Stimulated activated naive B cell treated with anti-CD40 and anti-IgM and Interleukin-4, amounts not matched to agents 10 μg/mL and 1 μg/mL and 100 μg/mL, for 72 hours (primary cell): ENCODE results near the gene ACSF3.
"Not testable (repeated sequence)": the region's sequence is repeated elsewhere in the genome, so short reads cannot be mapped to it uniquely, and the experiment has no call there.

ENCODE experiments used
- ATAC-seq, 2 donors: fragments of 150-1000 bp; cut with Tn5 transposase; replicated peaks; 2 replicates each; pipeline ENCODE4 v1.10.0; 2021; ENCODE audit warnings: moderate library complexity in 1 of 2
- DNase-seq: peaks from one replicate; pipeline ENCODE4 v3.0.0; 2021
- H3K27ac Mint-ChIP-seq: one replicate; pipeline ENCODE4 v1.8.0; 2022; ENCODE audit warnings: mild to moderate bottlenecking, mixed read lengths
- H3K27me3 Mint-ChIP-seq, 2 donors: one replicate each; pipeline ENCODE4 v1.8.0; 2022; ENCODE audit warnings: mixed read lengths in 2 of 2
- H3K36me3 Mint-ChIP-seq, 2 donors: one replicate each; pipeline ENCODE4 v1.8.0; 2022; ENCODE audit warnings: mixed read lengths in 2 of 2, mild to moderate bottlenecking in 1 of 2
- H3K4me1 Mint-ChIP-seq, 2 donors: one replicate each; pipeline ENCODE4 v1.8.0; 2022; ENCODE audit warnings: mixed read lengths in 2 of 2, mild to moderate bottlenecking in 1 of 2
- H3K4me3 Mint-ChIP-seq, 2 donors: one replicate each; pipeline ENCODE4 v1.8.0; 2022; ENCODE audit warnings: mild to moderate bottlenecking in 2 of 2, mixed read lengths in 2 of 2, moderate library complexity in 1 of 2
- H3K9me3 Mint-ChIP-seq, 2 donors: one replicate each; pipeline ENCODE4 v1.8.0; 2022; ENCODE audit warnings: mixed read lengths in 2 of 2, mild to moderate bottlenecking in 1 of 2

ACSF3 gene

DNA sequence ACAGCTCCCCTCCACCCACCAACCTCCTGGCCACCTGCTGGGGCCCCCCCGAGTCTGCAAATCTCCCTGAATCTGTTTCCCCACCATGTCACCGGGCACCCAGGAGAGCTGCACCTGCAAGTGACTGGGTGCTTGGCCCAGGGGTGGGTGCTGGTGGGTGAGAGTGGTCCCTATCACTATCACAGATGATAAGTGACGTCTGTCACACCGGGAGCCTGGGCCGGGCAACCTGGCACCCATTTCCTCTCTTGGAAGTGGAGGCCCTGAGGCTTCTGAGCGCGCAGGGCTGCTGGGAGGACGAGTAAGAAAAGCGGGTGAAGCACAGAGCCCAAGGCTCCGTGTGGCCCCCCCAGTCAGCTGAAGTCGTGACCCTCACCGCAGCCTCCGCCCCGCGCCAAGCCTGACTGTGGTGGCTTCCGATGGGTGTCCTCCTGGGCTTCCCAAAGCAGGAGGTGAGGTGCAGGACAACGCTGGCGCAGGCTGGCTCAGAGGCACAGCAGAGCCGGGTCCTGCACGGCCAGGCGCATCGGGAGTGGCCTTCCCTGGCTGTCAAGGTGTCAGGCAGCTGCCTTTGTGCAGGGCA is 21.0 kb upstream of the ACSF3 start:
- no peak for DNase-seq
- no peak for ATAC-seq
- H3K4me3 Mint-ChIP-seq, result no peak overlapping the region
- no peaks in the 10 kb centered on the region for H3K9me3 Mint-ChIP-seq
- peaks cover 3 to 14% of the 10 kb centered on the region in 2 donors for H3K4me1 Mint-ChIP-seq
- H3K27ac Mint-ChIP-seq, result no peak overlapping the region
- H3K36me3 Mint-ChIP-seq, result no peaks in the 10 kb centered on the region
- H3K27me3 Mint-ChIP-seq, result peaks cover 4 to 13% of the 10 kb centered on the region in 2 donors

DNA sequence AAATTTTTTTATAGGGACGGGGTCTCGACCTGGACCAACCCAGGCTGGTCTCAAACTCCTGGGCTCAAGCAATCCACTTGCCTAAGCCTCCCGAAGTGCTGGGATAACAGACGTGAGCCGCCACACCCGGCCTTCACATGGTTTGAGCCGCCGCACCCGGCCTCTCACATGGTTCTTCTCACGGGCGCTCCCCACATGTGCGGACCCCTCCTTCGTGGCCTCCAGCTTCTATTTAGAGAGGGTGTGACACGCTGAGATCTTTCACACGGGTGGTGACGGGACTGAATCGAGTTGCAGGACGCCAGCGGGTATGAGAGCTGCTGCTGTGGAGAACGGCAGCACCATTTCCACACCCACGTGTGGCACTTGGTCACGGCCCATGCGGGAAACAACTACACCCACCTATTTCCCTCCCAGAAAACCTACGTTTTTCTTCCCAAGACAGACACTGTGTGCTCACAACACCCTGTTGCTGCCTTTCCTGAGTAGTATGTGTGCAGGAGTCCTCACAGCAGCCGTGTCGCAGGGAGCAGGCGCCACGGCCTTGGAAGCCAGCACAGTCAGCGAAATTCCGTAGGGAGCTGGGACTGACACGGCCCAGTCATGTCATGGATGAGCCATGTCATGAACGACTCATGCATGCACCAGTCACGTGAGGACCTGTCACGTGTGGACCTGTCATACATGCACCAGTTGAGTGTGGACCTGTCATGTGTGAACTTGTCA is 20.1 kb upstream of the ACSF3 start:
- ATAC-seq (no peak), DNase-seq (no peak)
- no peaks in the 10 kb centered on the region for H3K9me3 Mint-ChIP-seq
- H3K27ac Mint-ChIP-seq, result no peak overlapping the region
- peaks cover 0 to 8% of the 10 kb centered on the region in 2 donors for H3K4me1 Mint-ChIP-seq
- H3K4me3 Mint-ChIP-seq, result no peak overlapping the region
- peaks cover 4 to 13% of the 10 kb centered on the region in 2 donors for H3K27me3 Mint-ChIP-seq
- no peaks in the 10 kb centered on the region for H3K36me3 Mint-ChIP-seq

DNA sequence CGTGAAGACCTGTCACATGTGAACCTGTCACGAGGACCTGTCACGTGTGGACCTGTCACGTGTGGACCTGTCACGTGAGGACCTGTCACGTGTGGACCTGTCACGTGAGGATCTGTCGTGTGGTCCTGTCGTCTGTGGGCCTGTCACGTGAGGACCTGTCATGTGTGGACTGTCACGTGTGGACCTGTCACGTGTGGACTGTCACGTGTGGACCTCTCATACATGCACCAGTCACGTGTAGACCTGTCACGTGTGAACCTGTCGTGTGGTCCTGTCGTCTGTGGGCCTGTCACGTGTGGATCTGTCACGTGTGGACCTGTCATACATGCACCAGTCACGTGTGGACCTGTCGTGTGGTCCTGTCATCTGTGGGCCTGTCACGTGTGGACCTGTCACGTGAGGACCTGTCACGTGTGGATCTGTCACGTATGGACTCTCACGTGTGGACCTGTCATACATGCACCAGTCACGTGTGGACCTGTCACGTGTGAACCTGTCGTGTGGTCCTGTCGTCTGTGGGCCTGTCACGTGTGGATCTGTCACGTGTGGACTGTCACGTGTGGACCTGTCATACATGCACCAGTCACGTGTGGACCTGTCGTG is 19.5 kb upstream of the ACSF3 start:
- not testable (repeated sequence) for H3K27ac Mint-ChIP-seq, H3K36me3 Mint-ChIP-seq, H3K4me3 Mint-ChIP-seq, H3K9me3 Mint-ChIP-seq, DNase-seq, ATAC-seq, H3K4me1 Mint-ChIP-seq
- H3K27me3 Mint-ChIP-seq, result peaks cover 4 to 13% of the 10 kb centered on the region in 2 donors

DNA sequence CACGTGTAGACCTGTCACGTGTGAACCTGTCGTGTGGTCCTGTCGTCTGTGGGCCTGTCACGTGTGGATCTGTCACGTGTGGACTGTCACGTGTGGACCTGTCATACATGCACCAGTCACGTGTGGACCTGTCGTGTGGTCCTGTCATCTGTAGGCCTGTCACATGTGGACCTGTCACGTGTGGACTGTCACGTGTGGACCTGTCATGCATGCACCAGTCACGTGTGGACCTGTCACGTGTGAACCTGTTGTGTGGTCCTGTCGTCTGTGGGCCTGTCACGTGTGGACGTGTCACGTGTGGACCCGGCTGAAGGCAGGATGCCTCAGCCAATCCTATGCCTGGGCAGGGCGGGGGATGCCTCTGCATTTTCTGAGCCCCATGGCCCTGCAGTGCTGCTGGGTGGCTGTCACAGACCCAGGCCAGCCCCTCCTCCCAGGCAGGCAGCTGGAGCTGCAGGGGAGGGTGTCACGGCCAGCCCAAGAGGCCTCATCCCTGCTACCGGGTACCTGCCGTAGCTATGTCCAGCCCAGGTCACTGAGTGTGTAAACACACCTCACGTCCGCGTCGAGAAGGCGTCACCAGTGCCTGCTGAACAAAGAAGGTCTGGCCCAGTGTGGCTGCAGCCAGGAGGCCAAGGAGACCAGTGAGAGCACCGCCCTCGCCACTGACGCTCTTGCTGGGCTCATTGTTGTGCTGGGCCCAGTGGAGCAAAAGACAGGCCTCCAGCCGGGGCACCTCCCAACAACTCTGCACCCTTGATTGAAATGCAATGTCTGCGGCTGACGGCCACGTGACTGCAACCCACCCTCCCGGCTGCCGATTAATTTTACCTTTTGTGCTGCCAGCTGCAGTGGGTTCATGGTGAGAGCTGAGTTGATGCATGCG is 18.6 kb upstream of the ACSF3 start:
- Mint-ChIP-seq H3K27me3 (peaks cover 4 to 13% of the 10 kb centered on the region in 2 donors), H3K4me1 (peaks cover 0 to 8% of the 10 kb centered on the region in 2 donors), H3K9me3 (no peaks in the 10 kb centered on the region), H3K27ac (no peak overlapping the region), H3K4me3 (no peak overlapping the region), H3K36me3 (no peaks in the 10 kb centered on the region)
- ATAC-seq, result no peak
- DNase-seq, result no peak

DNA sequence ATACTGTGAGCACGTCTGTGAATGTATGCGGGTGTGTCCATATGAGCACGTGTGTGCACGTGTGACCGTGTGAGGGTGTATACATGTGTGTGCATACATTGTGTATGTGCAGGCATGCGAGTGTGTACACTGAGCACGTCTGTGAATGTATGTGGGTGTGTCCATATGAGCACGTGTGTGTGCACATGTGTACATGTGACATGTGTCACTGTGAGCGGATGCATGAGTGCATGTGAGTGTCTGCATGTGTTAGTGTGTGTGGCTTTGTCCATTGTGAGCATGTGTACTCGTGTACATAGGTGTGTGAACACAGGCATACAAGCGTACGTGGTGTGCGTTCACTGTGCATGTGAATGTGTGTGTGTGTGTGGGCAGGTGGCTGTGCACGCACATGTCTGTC is 17.5 kb upstream of the ACSF3 start:
- DNase-seq, result no peak
- no peak for ATAC-seq
- H3K4me1 Mint-ChIP-seq, result peaks cover 0 to 8% of the 10 kb centered on the region in 2 donors
- no peaks in the 10 kb centered on the region for H3K9me3 Mint-ChIP-seq
- H3K4me3 Mint-ChIP-seq, result no peak overlapping the region
- H3K27ac Mint-ChIP-seq, result no peak overlapping the region
- H3K36me3 Mint-ChIP-seq, result no peaks in the 10 kb centered on the region
- H3K27me3 Mint-ChIP-seq, result peaks cover 4 to 10% of the 10 kb centered on the region in 2 donors

DNA sequence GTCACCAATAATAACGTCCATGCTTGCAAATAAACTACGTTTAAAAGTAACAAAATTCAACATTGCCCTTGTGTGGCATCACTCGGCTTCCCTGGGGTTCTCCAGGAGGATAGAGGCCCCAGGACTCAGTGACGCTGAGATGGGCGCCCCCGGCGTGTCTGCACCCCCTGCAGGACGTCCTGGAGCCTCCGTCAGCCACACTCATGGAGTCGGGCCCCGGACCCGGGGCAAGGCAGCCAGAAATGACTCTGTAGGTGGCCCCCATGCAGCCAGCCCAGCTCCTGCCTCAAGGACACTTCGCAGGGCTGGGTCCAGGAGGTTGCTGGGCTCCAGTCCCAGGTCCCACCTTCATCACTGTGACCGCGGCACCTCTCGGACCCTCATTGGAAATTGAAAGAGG is 16.6 kb upstream of the ACSF3 start:
- no peaks in the 10 kb centered on the region for H3K36me3 Mint-ChIP-seq
- no peak overlapping the region for H3K27ac Mint-ChIP-seq
- H3K9me3 Mint-ChIP-seq, result no peaks in the 10 kb centered on the region
- no peak overlapping the region for H3K4me3 Mint-ChIP-seq
- ATAC-seq, result no peak
- DNase-seq, result no peak
- peaks cover 0 to 5% of the 10 kb centered on the region in 2 donors for H3K27me3 Mint-ChIP-seq
- H3K4me1 Mint-ChIP-seq, result peaks cover 0 to 2% of the 10 kb centered on the region in 2 donors

DNA sequence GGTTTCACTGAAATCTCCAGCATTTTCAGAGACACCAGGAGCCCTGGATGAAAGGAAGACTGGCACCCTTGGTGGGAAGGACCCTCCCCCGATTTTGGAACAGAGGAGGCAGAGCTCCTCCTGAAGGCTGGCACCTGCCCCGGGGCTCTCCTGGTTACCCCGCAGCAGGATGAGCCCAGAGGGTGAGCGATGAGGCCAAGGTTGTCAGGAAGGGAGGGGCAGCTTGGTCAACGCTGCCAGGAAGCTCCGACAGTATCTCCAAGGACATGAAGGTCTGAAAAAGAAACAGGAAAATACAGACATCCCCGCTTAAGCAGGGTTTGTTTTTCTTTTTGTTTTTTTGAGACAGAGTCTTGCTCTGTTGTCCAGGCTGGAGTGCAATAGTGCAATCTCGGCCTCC is 15.5 kb upstream of the ACSF3 start:
- Mint-ChIP-seq H3K4me1 (no peaks in the 10 kb centered on the region), H3K27ac (no peak overlapping the region), H3K4me3 (no peak overlapping the region), H3K9me3 (no peaks in the 10 kb centered on the region), H3K36me3 (no peaks in the 10 kb centered on the region), H3K27me3 (peaks cover 0 to 4% of the 10 kb centered on the region in 2 donors)
- DNase-seq, result no peak
- no peak for ATAC-seq

DNA sequence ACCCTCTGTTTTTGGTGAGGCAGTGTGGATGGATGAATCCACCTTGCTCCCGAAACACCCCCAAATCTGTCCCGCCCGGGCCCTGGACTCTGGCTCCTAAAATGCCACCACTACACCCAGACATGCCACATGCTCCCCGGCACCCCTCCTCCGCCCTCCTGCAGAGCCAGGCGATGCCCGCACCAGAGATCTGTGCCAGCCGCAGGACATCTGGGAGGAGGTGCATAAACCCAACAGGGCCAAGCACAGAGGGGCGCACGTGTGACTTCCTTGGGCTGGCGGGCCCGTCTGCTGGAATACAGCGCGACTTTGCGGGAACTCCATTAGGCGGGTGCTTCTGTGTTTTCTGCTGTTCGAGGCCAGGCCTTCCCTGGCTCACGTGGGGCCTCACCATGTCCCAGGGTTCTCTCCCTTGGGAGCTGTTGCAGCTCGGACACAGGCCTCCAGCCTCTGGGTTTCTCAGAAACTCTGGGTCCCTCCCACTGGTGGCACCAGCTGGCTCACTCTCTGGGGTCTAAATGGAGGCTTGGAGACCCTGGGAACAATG is 14.1 kb upstream of the ACSF3 start:
- ATAC-seq (no peak), DNase-seq (no peak)
- no peaks in the 10 kb centered on the region for H3K9me3 Mint-ChIP-seq
- no peaks in the 10 kb centered on the region for H3K36me3 Mint-ChIP-seq
- H3K4me1 Mint-ChIP-seq, result peaks cover 2% of the 10 kb centered on the region in 2 donors
- H3K27me3 Mint-ChIP-seq, result peaks cover 0 to 4% of the 10 kb centered on the region in 2 donors
- H3K27ac Mint-ChIP-seq, result no peak overlapping the region
- H3K4me3 Mint-ChIP-seq, result no peak overlapping the region

DNA sequence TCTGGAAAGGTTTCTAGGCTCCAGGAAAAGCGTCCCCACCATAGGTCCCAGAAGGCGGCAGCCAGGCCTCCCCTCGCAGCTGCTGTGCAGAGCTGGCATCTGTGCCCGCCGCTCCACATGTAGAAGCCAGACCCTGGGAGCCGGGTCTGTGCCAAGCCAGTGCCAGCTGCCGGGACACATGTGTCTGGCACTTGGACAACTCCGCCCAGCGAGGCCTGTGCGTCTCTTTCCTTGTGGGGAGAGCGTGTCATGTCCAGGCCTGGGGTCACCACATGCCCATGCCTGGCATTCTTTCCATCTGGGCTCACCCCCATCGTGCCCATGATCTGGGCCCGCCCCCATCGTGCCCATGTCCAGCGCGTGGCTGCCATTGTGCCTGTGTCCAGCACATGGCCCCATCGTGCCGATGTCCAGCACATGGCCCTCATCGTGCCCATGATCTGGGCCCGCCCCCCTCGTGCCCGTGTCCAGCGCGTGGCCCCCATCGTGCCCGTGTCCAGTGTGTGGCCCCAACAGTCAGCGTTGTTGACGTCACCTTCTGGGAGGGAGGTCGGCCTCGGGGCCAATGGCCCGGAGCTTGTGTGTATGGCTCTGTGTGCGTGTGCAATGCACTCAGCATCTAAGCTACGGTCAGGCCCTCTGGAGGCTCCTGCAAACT is 13.3 kb upstream of the ACSF3 start:
- Mint-ChIP-seq H3K36me3 (no peaks in the 10 kb centered on the region), H3K27ac (no peak overlapping the region), H3K4me1 (peaks cover 5% of the 10 kb centered on the region in 2 donors), H3K9me3 (no peaks in the 10 kb centered on the region), H3K4me3 (no peak overlapping the region), H3K27me3 (peaks cover 0 to 4% of the 10 kb centered on the region in 2 donors)
- DNase-seq (no peak), ATAC-seq (no peak)

DNA sequence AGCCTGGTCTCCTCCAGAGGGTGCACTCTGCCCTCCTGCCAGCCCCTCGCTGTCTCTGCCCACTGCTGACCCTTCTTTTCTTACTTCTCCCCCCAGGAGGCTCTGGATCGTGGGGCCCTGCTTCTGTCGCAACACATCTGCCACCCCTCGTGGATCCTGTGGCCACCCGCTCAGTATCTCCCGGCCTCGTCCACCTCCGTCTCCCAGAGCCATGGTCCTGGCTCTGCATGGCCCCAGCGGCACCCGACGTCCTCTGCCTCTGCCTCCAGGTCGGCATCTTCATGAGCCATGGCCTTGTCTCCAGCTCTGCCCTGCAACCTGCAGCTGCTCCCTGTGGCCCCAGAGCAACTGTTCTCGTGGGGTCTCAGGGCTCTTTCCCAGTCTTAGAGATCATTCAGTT is 12.1 kb upstream of the ACSF3 start:
- H3K27me3 Mint-ChIP-seq, result peaks cover 1 to 10% of the 10 kb centered on the region in 2 donors
- H3K9me3 Mint-ChIP-seq, result no peaks in the 10 kb centered on the region
- no peak overlapping the region for H3K4me3 Mint-ChIP-seq
- H3K4me1 Mint-ChIP-seq, result peaks cover 5% of the 10 kb centered on the region in 2 donors
- DNase-seq, result no peak
- no peaks in the 10 kb centered on the region for H3K36me3 Mint-ChIP-seq
- ATAC-seq, result no peak
- no peak overlapping the region for H3K27ac Mint-ChIP-seq

DNA sequence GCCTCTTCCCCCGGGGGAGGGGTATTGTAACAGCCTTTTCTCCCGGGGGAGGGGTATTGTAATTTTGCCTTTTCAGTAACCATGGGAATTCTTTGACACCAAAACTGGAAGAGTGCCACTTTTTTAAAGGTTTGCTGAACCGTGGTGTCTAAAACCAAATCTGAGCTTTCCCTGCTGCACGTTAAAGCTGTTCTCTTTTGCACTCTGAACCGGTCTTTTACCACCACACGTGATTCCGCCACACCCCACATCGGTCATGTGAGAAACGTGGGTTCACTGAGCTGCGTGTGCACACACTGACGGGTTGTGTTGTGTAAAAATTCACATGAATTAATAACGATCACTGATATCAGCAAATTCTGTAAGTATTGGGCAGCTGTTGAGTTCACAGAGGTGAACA is 9.2 kb upstream of the ACSF3 start:
- peaks cover 5% of the 10 kb centered on the region in 2 donors for H3K4me1 Mint-ChIP-seq
- H3K4me3 Mint-ChIP-seq, result no peak overlapping the region
- peaks cover 14 to 26% of the 10 kb centered on the region in 2 donors for H3K27me3 Mint-ChIP-seq
- no peak for ATAC-seq
- DNase-seq, result no peak
- H3K27ac Mint-ChIP-seq, result no peak overlapping the region
- H3K9me3 Mint-ChIP-seq, result no peaks in the 10 kb centered on the region
- H3K36me3 Mint-ChIP-seq, result no peaks in the 10 kb centered on the region

DNA sequence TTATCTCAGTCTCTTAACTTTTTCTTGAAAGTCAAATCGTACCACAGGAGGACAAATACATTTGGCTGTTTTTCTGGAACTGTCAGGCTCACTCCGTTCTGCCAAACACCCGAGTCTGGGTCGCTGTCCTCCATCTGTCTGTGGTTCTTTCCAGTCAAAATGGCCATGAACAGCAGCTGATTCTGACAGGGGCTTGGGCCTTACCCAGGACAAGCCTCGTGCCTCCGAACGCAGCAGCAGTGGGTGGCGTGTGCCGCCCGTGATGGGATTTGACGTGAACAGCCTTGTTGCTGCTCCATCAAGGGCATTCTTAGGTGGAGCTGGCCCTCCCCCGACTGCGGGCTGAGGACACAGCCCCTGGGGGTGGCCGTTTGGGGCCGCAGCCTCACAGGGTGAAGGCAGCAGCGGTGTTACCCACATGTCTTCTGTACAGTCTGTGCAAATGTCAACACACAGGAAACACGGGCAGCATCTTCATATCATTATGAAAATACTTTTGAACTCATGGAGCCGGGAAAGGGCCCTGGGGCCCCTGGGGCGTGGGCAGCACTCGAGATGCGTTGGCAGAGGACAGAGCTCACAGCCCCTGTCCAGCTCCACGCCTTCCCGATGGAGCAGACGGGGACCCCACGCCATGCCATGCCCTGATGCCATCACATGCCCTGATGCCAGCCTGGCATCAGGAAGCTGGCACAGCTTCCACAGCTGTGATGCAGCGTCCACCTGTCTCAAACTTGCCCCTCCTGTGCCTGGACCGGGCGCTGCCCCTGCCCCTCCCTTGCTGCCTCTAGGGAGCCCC is 8.6 kb upstream of the ACSF3 start:
- ATAC-seq (no peak), DNase-seq (no peak)
- Mint-ChIP-seq H3K4me3 (no peak overlapping the region), H3K9me3 (no peaks in the 10 kb centered on the region), H3K27me3 (peaks cover 14 to 32% of the 10 kb centered on the region in 2 donors), H3K36me3 (no peaks in the 10 kb centered on the region), H3K4me1 (peaks cover 5% of the 10 kb centered on the region in 2 donors), H3K27ac (no peak overlapping the region)

DNA sequence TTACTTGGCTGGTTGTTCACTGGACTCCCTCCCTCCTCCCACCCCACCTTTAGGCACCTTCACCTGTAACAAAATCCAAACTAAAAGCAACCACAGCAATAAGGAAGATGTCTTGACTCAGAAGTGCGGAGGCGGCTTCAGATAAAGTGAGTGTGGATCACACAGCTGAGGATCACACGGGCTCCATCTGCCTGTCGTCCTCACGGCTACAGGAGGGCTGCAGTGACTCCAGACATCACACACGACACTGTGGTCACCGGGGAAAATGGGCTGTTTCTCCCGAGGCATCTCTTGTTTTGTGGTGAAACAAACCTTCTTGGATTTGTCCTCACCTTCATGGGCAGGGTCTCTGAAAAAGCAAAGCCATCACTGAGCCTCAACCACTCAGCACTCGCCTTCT is 7.9 kb upstream of the ACSF3 start:
- H3K27ac Mint-ChIP-seq, result no peak overlapping the region
- peaks cover 14 to 35% of the 10 kb centered on the region in 2 donors for H3K27me3 Mint-ChIP-seq
- no peak overlapping the region for H3K4me3 Mint-ChIP-seq
- no peaks in the 10 kb centered on the region for H3K9me3 Mint-ChIP-seq
- H3K36me3 Mint-ChIP-seq, result no peaks in the 10 kb centered on the region
- no peak for ATAC-seq
- DNase-seq, result no peak
- H3K4me1 Mint-ChIP-seq, result peaks cover 5% of the 10 kb centered on the region in 2 donors
